ENCODE data around the gene OPCML.

OPCML gene

DNA sequence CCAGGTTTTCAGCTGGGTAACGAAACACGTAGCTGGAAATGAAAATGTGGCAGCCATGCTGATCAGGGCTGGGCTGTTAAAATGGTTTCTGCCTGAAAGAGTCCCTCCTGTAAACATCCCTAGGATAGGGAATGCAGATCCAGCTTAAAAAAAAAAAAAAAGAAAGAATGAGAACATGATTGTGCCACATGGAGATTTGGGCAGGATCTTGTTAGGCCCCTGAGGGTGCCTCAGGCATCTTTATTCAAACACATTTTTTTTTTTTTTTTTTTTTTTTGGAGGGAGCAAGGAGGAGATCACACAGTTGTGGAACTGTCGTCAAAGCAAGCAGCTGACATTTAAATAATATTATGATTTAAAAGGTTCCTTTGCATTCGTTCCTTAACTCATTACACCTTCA lies 900.3 kb downstream of the OPCML start:
- ChIA-PET POLR2A (interaction anchor here (0.7 kb wide), 1 partner anchor 518 kb away, joined by 3 read pairs; no protein-coding TSS in a partner anchor), CTCF (interaction anchor here (0.6 kb wide), 1 partner anchor 799 kb away, joined by 3 read pairs; no protein-coding TSS in a partner anchor)
- no peak for DNase-seq (ENCODE audit: extremely low spot score)
- TF ChIP-seq, protein P1, sequence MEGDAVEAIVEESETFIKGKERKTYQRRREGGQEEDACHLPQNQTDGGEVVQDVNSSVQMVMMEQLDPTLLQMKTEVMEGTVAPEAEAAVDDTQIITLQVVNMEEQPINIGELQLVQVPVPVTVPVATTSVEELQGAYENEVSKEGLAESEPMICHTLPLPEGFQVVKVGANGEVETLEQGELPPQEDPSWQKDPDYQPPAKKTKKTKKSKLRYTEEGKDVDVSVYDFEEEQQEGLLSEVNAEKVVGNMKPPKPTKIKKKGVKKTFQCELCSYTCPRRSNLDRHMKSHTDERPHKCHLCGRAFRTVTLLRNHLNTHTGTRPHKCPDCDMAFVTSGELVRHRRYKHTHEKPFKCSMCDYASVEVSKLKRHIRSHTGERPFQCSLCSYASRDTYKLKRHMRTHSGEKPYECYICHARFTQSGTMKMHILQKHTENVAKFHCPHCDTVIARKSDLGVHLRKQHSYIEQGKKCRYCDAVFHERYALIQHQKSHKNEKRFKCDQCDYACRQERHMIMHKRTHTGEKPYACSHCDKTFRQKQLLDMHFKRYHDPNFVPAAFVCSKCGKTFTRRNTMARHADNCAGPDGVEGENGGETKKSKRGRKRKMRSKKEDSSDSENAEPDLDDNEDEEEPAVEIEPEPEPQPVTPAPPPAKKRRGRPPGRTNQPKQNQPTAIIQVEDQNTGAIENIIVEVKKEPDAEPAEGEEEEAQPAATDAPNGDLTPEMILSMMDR (IDR thresholded peaks at IDR 0.05; ENCODE audit: control extremely low read depth, extremely low read depth, low read depth, missing control alignments) = no peak

DNA sequence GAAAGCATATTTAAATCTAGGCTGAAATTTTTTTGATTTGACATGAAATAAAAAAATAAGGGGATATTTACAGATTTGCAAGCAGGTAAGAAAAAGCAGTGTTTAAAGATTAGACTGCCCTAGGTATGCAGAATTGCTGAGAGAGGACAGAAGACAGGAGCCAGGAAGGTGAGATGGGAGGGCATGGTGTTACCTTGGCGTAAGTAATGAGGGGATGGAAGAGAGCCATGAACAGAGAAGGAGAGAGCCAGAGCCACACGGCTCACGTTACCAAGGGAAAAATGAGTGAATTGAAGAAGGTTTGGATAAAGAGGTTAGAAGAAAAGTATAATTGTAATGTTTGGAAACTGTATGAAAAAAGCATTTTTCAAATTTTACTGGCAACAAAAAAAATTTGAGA lies 904.3 kb downstream of the OPCML start:
- TF ChIP-seq, protein P1 (IDR thresholded peaks at IDR 0.05; ENCODE audit: control extremely low read depth, extremely low read depth, low read depth, missing control alignments) = no peak
- no peak for DNase-seq (ENCODE audit: extremely low spot score)
- ChIA-PET POLR2A (no interaction called here), CTCF (no interaction called here)

DNA sequence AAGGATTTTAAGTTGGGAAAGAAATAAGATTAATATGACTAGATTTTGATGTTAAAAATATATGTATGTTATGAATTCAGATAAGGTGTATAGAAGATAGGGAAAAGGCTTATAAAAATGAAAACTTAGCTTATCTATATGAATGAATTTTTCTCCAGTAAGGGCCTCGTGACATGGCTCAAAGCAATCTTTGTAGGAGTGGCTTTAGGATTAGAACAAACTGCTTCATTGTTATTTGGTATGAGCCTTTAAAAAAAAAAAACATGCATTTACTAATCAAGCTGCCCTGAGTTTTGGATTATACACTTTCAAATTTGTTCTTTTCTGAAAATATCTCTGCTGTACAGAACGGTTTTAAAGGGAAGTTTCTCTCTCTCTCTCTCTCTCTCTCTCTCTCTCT lies 905.9 kb downstream of the OPCML start:
- TF ChIP-seq, protein P1 (IDR thresholded peaks at IDR 0.05; ENCODE audit: control extremely low read depth, extremely low read depth, low read depth, missing control alignments) = no peak
- no peak for DNase-seq (ENCODE audit: extremely low spot score)
- ChIA-PET CTCF (interaction anchor here (1.1 kb wide), 1 partner anchor 137 kb away, joined by 3 read pairs; no protein-coding TSS in a partner anchor), POLR2A (no interaction called here)

DNA sequence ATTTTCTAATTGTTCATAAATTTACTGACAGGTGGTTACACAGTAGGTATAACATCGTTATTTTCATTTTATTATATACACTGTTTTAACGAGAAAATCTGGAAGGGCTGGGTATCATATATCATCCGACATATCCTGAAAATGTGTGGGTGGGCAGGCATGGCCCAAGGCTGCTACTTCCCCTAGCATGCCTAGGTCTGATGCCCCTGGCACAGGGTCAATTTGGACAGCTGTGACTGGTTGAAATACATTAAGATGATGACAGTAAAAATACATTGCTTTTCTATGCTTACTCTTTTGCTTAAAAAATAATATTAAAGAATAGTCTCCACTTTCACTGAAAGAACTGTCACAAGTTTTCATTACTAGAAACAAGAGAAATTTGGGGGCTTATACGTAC lies 908.8 kb downstream of the OPCML start:
- POLR2A ChIA-PET = no interaction called here
- CTCF ChIA-PET = no interaction called here

DNA sequence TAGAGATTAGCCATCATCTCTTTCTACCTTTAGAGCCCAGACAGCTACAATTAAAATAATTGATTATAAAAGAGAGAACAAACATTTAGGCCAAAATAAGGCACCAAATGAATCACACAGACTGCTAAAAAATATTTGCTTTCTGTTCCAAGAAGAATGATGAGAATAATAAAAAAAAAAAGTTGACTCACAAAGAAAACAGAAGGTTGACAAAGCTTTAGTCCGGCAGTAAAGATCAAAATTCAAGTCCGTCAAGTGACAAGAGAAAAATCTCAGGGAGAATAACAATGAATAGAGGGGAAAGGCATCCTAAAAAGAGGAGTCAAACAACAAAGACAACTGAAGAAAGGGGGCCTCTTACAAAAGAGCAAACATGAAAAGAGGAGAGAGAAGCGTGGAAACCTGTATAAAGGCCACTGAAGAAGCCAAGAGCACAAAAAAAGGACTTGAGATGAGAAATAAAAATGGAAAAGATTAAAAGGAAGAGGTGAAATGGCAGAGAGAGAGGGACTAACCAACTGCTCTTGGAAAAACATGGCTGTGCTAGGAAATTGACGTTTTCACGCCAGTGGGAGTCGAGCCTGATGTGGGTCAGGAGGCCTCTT lies 910.2 kb downstream of the OPCML start:
- DNase-seq (ENCODE audit: extremely low spot score) = no peak
- POLR2A ChIA-PET = no interaction called here
- TF ChIP-seq, protein P1 (IDR thresholded peaks at IDR 0.05; ENCODE audit: control extremely low read depth, extremely low read depth, low read depth, missing control alignments) = no peak
- CTCF ChIA-PET = interaction anchor here (1.1 kb wide), 1 partner anchor 16 kb away, joined by 3 read pairs; no protein-coding TSS in a partner anchor

More for the DNA sequence above, 908.8 kb downstream of the OPCML start:
- TF ChIP-seq, protein P1 (IDR thresholded peaks at IDR 0.05; ENCODE audit: control extremely low read depth, extremely low read depth, low read depth, missing control alignments) = no peak
- DNase-seq (ENCODE audit: extremely low spot score) = no peak

DNA sequence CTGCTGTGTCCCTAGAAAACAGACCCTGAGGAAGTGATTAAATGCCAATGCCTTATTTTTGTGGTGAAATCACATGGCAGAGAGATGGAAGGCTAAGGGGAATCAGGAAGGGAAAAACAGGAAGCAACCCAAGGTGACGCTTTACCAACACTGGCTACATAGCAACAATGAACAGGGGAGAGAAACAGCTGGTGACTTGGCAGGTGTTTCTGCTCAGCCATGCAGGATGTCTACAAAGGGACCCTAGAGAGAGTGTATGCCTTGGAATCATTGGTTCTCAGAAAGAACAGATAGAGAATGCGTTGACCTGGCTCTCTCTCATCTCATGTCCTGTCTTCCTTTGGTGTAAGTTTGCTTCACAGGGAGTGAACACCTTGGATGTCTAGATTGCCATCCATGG lies 911.9 kb downstream of the OPCML start:
- no peak for DNase-seq (ENCODE audit: extremely low spot score)
- TF ChIP-seq, protein P1 (IDR thresholded peaks at IDR 0.05; ENCODE audit: control extremely low read depth, extremely low read depth, low read depth, missing control alignments) = no peak
- CTCF ChIA-PET = no interaction called here
- POLR2A ChIA-PET = no interaction called here
